ENCODE results near the gene HDAC9. TPM values are rescaled to one million over a fixed set of nuclear protein-coding genes. Genes with fewer than 3 reads are reported as not detected.

HDAC9 gene
- total RNA-seq, 3 donors from 2014 or later (not counting 1 experiment from before 2014, with no cell fraction given) = 19.1 to 41.1 (median 24.1) TPM

GRCh38 chr7:18558910-18559309, 63.4 kb downstream of the HDAC9 start:
- peaks cover 1 to 5% of the 10 kb centered on the region in 2 donors for H3K4me1 Mint-ChIP-seq
- H3K9me3 Mint-ChIP-seq = no peaks in the 10 kb centered on the region

GRCh38 chr7:18559756-18560155, 64.2 kb downstream of the HDAC9 start:
- DNase-seq (no peak), ATAC-seq (no peak)
- no peak for TF ChIP-seq CTCF (IDR thresholded peaks at IDR 0.05)
- no peak overlapping the region for H3K4me3 ChIP-seq (ENCODE audit: low read length)
- Mint-ChIP-seq H3K27ac (no peak overlapping the region), H3K36me3 (no peaks in the 10 kb centered on the region), H3K9me3 (no peaks in the 10 kb centered on the region), H3K4me1 (peaks cover 0 to 5% of the 10 kb centered on the region in 2 donors), H3K4me3 (no peak overlapping the region), H3K27me3 (ENCODE audit: low read depth in 2 of 2) (no peaks in the 10 kb centered on the region)
- H3K9me3 ChIP-seq (ENCODE audit: control insufficient read depth, insufficient read depth, low read length) = no peaks in the 10 kb centered on the region
- H3K4me1 ChIP-seq (ENCODE audit: control insufficient read depth, insufficient read depth, low read length) = no peaks in the 10 kb centered on the region
- H3K36me3 ChIP-seq (ENCODE audit: control insufficient read depth, insufficient read depth, low read length) = no peaks in the 10 kb centered on the region
- no peaks in the 10 kb centered on the region for H3K27me3 ChIP-seq (ENCODE audit: control insufficient read depth, insufficient read depth, low read length)
- intact Hi-C loops (cut with micrococcal nuclease) = no loop called here
- H3K27ac ChIP-seq (ENCODE audit: low read length) = no peak overlapping the region

More at GRCh38 chr7:18558910-18559309, 63.4 kb downstream of the HDAC9 start:
- Mint-ChIP-seq H3K27ac (no peak overlapping the region), H3K4me3 (no peak overlapping the region), H3K27me3 (ENCODE audit: low read depth in 2 of 2) (no peaks in the 10 kb centered on the region), H3K36me3 (no peaks in the 10 kb centered on the region)
- Histone ChIP-seq H3K9me3 (ENCODE audit: control insufficient read depth, insufficient read depth, low read length) (no peaks in the 10 kb centered on the region), H3K27me3 (ENCODE audit: control insufficient read depth, insufficient read depth, low read length) (no peaks in the 10 kb centered on the region), H3K4me1 (ENCODE audit: control insufficient read depth, insufficient read depth, low read length) (no peaks in the 10 kb centered on the region), H3K27ac (ENCODE audit: low read length) (no peak overlapping the region), H3K36me3 (ENCODE audit: control insufficient read depth, insufficient read depth, low read length) (no peaks in the 10 kb centered on the region), H3K4me3 (ENCODE audit: low read length) (no peak overlapping the region)
- no peak for TF ChIP-seq CTCF (IDR thresholded peaks at IDR 0.05)
- no peak for ATAC-seq
- intact Hi-C loops (cut with micrococcal nuclease) = no loop called here
- no peak for DNase-seq
- 90% methylated on average over 3 of the region's 3 CpGs for WGBS (ENCODE audit: insufficient coverage)

GRCh38 chr7:18564779-18565178, 69.2 kb downstream of the HDAC9 start:
- 94% methylated on average over 5 of the region's 5 CpGs for WGBS (ENCODE audit: insufficient coverage)
- Histone ChIP-seq H3K4me3 (ENCODE audit: low read length) (no peak overlapping the region), H3K36me3 (ENCODE audit: control insufficient read depth, insufficient read depth, low read length) (no peaks in the 10 kb centered on the region), H3K27me3 (ENCODE audit: control insufficient read depth, insufficient read depth, low read length) (no peaks in the 10 kb centered on the region), H3K9me3 (ENCODE audit: control insufficient read depth, insufficient read depth, low read length) (no peaks in the 10 kb centered on the region), H3K4me1 (ENCODE audit: control insufficient read depth, insufficient read depth, low read length) (no peaks in the 10 kb centered on the region), H3K27ac (ENCODE audit: low read length) (no peak overlapping the region)
- H3K4me1 Mint-ChIP-seq = peaks cover 11 to 17% of the 10 kb centered on the region in 2 donors
- DNase-seq = no peak
- no peak overlapping the region for H3K4me3 Mint-ChIP-seq
- no peak for TF ChIP-seq CTCF (IDR thresholded peaks at IDR 0.05)
- intact Hi-C loops (cut with micrococcal nuclease) = no loop called here
- no peaks in the 10 kb centered on the region for H3K27me3 Mint-ChIP-seq (ENCODE audit: low read depth in 2 of 2)
- no peak for ATAC-seq
- no peaks in the 10 kb centered on the region for H3K9me3 Mint-ChIP-seq
- no peak overlapping the region for H3K27ac Mint-ChIP-seq
- H3K36me3 Mint-ChIP-seq = no peaks in the 10 kb centered on the region

GRCh38 chr7:18565337-18565736, 69.8 kb downstream of the HDAC9 start:
- ATAC-seq (no peak), DNase-seq (no peak)
- Histone ChIP-seq H3K27me3 (ENCODE audit: control insufficient read depth, insufficient read depth, low read length) (no peaks in the 10 kb centered on the region), H3K27ac (ENCODE audit: low read length) (no peak overlapping the region), H3K9me3 (ENCODE audit: control insufficient read depth, insufficient read depth, low read length) (no peaks in the 10 kb centered on the region), H3K4me3 (ENCODE audit: low read length) (no peak overlapping the region), H3K36me3 (ENCODE audit: control insufficient read depth, insufficient read depth, low read length) (no peaks in the 10 kb centered on the region), H3K4me1 (ENCODE audit: control insufficient read depth, insufficient read depth, low read length) (no peaks in the 10 kb centered on the region)
- no peaks in the 10 kb centered on the region for H3K36me3 Mint-ChIP-seq
- no peak for TF ChIP-seq CTCF (IDR thresholded peaks at IDR 0.05)
- H3K27ac Mint-ChIP-seq = no peak overlapping the region
- H3K9me3 Mint-ChIP-seq = no peaks in the 10 kb centered on the region
- no peaks in the 10 kb centered on the region for H3K27me3 Mint-ChIP-seq (ENCODE audit: low read depth in 2 of 2)
- intact Hi-C loops (cut with micrococcal nuclease) = no loop called here
- peaks cover 11 to 16% of the 10 kb centered on the region in 2 donors for H3K4me1 Mint-ChIP-seq
- H3K4me3 Mint-ChIP-seq = no peak overlapping the region

All from natural killer cell (primary cell).